Astrocyte of the cerebellum (primary cell): Measurements from ENCODE around the gene DNAH17.

ENCODE experiments used
- DNase-seq: peaks from one replicate; pipeline ENCODE4 v3.0.0-alpha.2; 2011; ENCODE audit warnings: low read depth
- H3K4me3 ChIP-seq: 2 replicates; pipeline ENCODE4 v1.5.1; 2011; ENCODE audit warnings: mild to moderate bottlenecking, low read depth, low read length, moderate library complexity
- in situ Hi-C: cut with HindIII; loops from 2 replicates; pipeline ENCODE4 v1.10.0; 2017; ENCODE audit warnings: low sequenced_read_pairs
- TF ChIP-seq, protein P1 (sequence below): IDR thresholded peaks from 2 replicates; pipeline ENCODE4 v1.5.1; 2012; ENCODE audit warnings: low read length, low read depth, moderate library complexity, mild to moderate bottlenecking; ENCODE audit errors: missing control alignments

DNAH17 gene

DNA sequence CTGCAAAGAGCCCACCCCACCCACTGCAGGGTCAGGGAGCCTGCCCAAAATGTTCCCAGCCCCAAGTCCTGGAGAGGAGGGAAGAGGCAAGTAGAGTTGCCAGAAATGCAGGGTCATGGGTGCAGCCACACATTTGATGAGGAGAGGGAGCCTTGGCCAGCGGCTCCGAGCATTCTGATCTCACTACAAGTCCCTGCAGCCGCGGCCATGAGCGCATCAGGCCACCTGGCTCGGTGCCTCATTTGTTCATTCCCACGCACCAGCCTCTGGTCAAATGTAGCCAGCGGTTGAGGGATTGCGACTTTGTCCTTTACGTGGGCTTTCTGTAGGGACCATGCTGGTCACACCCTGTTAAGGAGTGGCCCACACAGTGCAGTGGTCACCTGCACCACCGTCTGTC is 150.1 kb downstream of the DNAH17 start:
- no peak for DNase-seq
- TF ChIP-seq, protein P1, sequence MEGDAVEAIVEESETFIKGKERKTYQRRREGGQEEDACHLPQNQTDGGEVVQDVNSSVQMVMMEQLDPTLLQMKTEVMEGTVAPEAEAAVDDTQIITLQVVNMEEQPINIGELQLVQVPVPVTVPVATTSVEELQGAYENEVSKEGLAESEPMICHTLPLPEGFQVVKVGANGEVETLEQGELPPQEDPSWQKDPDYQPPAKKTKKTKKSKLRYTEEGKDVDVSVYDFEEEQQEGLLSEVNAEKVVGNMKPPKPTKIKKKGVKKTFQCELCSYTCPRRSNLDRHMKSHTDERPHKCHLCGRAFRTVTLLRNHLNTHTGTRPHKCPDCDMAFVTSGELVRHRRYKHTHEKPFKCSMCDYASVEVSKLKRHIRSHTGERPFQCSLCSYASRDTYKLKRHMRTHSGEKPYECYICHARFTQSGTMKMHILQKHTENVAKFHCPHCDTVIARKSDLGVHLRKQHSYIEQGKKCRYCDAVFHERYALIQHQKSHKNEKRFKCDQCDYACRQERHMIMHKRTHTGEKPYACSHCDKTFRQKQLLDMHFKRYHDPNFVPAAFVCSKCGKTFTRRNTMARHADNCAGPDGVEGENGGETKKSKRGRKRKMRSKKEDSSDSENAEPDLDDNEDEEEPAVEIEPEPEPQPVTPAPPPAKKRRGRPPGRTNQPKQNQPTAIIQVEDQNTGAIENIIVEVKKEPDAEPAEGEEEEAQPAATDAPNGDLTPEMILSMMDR: no peak
- in situ Hi-C loops: no loop called here
- H3K4me3 ChIP-seq: no peak overlapping the region

DNA sequence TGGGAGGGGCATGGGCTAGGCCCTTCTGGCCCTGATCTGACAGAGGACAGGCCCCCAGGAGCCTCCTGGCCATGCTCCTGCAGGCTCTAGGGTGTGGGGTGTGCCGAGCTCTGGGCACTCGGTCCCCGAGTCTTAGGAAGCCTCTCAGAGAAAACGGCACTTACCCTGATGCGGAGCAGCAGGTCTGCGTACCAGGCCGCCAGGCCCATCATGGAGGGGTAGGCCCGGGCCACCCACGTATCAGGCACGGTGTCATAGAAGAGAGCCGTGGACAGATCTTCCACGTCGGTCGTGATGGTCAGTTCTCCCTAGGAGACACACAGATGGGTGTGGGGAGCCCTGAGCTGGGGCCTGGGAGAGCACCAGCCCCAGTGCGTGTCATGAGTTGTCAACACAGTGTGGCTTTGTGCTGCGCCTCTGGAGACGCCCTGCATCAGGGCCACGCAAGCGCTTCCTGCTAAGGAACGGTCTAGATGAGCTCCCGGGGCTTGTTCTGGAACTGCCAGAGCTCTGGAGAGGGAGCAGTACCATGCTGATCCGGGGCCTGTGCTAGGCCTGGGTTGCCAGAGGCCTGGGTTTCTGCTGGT is 150.8 kb downstream of the DNAH17 start:
- no peak overlapping the region for H3K4me3 ChIP-seq
- in situ Hi-C loops: no loop called here
- no peak for DNase-seq
- TF ChIP-seq, protein P1: no peak

DNA sequence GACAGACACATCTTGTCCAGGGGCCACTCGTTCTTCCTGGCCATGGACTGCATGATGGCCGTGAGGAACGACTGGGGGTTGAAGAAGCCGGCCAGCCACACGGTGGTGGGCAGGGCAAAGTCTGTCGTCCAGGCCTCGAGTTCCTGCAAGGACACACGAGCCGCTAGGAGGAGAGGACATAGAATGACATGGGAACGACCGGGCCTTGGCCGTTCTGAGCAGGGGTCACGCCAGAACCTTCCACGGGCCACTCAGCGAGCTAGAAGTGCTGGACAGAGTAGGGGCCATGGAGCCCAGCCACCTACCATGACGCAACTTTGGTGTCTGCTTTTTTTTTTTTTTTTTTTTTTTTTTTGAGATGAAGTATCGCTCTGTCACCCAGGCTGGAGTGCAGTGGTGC is 151.8 kb downstream of the DNAH17 start:
- no peak overlapping the region for H3K4me3 ChIP-seq
- in situ Hi-C loops: no loop called here
- no peak for DNase-seq
- TF ChIP-seq, protein P1: no peak

- in situ Hi-C loops: loop anchor here (5.0 kb wide), 1 partner anchor 82 kb away; no protein-coding TSS in a partner anchor
- DNase-seq: no peak
- TF ChIP-seq, protein P1: no peak
- H3K4me3 ChIP-seq: no peak overlapping the region
Observed at GRCh38 chr17:78423961-78424675, 153.1 kb downstream of the DNAH17 start.

DNA sequence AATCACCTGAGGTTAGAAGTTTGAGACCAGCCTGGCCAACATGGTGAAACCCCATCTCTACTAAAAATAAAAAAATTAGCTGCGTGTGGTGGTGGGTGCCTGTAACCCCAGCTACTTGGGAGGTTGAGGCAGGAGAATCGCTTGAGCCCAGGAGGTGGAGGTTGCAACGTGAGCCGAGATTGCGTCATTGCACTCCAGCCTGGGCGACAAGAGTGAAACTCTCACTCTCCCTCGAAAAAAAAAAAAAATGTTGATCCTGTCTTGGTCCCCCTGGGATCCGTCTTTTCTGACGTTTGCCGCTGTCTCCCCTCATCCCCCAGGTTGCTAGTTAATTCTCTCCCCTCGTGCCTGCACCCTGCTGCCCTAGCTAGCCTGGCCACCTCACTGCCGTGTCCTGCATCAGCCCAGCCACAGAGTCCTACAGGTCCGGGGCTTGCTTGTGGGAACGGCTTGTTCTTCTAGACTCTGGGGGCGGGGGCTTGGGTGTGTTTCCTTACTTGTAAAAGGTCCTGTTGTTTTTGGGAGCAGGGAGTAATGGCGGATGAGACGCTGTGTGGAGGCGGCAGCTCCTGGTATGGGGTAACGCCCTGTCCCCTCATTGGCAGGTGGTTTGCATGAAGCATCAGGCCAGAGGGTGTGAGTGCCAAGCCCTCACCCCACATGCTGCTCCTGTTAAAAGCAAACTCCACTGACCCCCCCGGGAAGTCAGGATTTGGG is 154.2 kb downstream of the DNAH17 start:
- in situ Hi-C loops: loop anchor here (5.0 kb wide), 1 partner anchor 81 kb away; no protein-coding TSS in a partner anchor
- DNase-seq: no peak
- TF ChIP-seq, protein P1: no peak
- H3K4me3 ChIP-seq: no peak overlapping the region

DNA sequence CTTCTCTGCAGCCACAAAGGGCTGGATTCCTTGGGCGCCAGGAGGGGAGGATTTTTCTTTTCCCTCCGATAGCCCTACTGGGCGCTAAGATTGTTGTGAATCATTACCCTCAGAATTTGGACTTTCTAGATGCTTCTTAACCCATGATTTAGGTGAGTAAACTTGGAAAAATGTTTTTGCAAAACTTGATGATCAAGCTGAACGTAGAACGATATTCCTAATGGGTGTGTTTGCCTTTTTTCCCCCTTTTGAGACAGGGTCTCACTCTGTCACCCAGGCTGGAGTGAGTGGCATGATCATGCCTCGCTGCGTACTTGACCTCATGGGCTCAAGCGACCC is 155.0 kb downstream of the DNAH17 start:
- in situ Hi-C loops: loop anchor here (5.0 kb wide), 1 partner anchor 80 kb away; no protein-coding TSS in a partner anchor
- no peak for DNase-seq
- H3K4me3 ChIP-seq: no peak overlapping the region
- TF ChIP-seq, protein P1: no peak
